ENCODE data around the gene LRRK2. TPM values are rescaled to one million over a fixed set of nuclear protein-coding genes. Genes with fewer than 3 reads are reported as not detected.
A peak's percentile ranks its signal among the peaks of the same experiment; 100 is the strongest.
"Not testable (repeated sequence)": the region's sequence is repeated elsewhere in the genome, so short reads cannot be mapped to it uniquely, and the experiment has no call there.

The LRRK2 gene
- total RNA-seq, 1 donor from 2014 or later, result 25.2 TPM

GRCh38 chr12:40248585-40249297, 23.9 kb downstream of the LRRK2 start:
- DNase-seq, result no peak

GRCh38 chr12:40250652-40251051, 25.9 kb downstream of the LRRK2 start:
- not testable (repeated sequence) for DNase-seq

- no peak for DNase-seq
Observed at GRCh38 chr12:40253936-40254335, 29.1 kb downstream of the LRRK2 start.

GRCh38 chr12:40254455-40255085, 29.8 kb downstream of the LRRK2 start:
- no peak for DNase-seq

DNA sequence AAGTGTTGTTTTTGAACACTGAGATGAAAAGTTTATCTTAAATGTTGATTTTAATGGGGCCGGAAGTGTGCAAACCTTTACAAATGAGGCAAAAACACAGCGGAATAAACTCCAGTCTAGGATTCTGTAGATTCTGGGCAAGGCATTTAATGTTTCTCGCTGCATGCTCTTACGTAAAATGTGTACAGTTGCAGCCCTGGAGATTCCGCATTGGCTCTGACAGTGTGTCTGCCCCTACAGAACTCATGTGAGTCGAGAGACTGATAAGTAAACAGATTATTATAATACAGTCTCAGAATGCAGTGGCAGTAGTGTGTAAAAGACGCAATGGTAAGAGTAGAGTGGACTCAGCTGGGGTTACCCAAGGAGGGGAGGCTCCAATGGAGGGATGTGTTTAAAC, 33.6 kb downstream of the LRRK2 start:
- DNase-seq, result no peak

- DNase-seq, result no peak
Observed at GRCh38 chr12:40261937-40262336, 37.1 kb downstream of the LRRK2 start.

- DNase-seq, result no peak
Observed at GRCh38 chr12:40262657-40263056, 37.9 kb downstream of the LRRK2 start.

DNA sequence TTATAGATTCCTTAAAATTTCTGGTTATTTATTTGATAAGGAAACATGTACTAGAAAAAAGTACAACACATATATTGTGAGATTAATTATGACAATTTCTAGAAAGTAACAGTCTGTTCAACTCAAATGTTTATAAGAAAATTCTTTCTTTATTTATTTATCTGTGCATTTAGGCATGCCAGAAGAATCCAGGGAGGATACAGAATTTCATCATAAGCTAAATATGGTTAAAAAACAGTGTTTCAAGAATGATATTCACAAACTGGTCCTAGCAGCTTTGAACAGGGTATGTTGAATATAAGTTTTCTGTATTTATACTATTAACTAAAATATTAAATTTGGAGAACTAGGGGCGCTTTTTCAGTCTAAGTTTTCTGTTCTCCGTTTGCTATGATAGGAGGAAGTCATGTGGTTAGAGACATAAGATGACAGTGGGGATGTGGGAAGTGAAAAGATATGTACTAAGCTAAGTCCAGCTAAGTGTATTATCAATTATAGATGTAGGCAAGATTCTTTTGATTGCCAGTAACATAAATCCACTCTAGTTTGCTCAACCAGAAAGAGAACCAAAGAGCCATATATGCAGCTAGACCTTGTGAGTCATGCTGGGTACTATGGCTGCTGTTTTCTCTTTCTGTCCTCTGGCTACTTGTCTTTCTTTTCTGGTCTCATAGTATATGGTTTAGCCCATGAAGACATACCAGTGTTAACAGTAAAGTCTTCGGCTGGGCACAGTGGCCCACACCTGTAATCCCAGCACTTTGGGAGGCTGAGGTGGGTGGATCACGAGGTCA, 39.0 kb downstream of the LRRK2 start:
- DNase-seq, result no peak

GRCh38 chr12:40271981-40272664, 47.3 kb downstream of the LRRK2 start:
- no peak for DNase-seq

- no peak for DNase-seq
Observed at GRCh38 chr12:40281791-40282364, 57.1 kb downstream of the LRRK2 start.

DNA sequence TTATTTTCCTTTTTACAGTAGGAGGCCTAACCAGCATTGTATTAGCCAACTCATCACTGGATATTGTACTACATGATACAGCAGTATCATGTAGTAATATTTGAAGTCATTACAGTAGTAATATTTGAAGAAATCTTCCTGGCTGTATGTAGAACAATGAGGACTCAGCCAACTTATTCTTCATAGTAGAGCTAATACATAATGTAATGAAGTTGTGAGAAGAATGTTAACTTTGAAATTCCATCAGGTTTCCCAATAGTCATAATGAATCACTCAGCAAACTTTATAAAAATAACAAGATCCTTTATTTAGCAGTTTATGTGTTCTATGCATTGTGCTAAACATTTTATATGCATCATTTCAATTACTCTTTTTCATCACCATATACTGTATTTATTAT, 61.8 kb downstream of the LRRK2 start:
- no peak for DNase-seq

GRCh38 chr12:40287369-40287975, 62.7 kb downstream of the LRRK2 start:
- DNase-seq, result no peak

DNA sequence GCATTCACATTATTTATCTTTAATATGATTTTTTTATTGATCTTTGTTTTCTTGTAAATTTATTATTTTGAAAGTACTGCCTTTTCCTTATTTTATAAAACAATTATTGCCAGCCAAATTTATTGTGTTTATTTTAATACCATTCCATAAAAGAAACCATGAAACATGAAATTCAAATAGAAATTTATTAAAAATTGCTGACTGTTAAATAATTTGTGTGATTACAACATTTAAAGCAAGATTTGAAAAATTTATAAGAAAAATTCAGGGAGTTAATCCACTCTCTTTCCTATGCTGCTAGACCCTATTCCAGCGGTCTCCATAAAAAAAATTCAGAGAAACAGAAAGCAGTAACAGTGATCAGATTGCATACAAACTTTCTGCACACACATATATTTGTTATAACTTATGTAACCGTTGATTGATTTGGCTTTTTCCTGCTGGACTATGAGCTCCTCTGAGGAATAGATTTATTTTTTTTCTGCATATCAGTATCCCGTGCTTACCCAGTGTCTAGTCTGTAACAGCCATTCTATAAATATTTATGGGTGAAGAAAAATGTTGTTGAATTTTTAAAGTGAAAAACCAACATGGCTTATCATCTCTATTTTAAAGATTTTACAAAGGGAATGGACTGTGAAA, 68.1 kb downstream of the LRRK2 start:
- DNase-seq, result no peak

DNA sequence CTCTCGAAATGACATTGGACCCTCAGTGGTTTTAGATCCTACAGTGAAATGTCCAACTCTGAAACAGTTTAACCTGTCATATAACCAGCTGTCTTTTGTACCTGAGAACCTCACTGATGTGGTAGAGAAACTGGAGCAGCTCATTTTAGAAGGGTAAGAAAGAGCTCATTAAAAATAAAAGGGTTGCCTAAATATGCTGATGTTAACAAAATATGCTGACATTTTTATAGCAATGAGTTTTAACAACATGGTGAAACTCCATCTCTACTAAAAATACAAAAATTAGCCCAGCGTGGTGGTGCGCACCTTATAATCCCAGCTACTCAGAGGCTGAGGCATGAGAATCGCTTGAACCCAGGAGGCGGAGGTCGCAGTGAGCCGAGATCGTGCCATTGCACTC, 73.5 kb downstream of the LRRK2 start:
- no peak for DNase-seq

DNA sequence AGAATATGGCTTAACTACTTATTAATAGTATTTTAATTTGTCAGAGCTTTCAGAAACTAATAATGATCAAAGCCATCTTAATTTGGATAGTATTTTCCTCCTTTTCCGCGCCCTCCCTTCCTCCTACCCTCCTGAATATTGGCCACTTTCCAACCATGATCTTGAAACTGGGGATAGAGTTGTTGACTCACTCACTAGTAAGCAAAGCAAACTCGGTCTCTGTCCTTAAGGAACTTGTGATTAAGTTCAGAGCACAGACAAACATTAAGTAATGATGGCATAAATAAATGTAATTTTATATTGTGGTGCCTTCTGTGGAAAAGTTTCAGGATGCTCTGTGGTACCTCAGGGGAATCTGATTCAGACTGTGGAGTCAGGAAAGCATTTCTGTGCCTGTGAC, 75.7 kb downstream of the LRRK2 start:
- DNase-seq, result no peak

DNA sequence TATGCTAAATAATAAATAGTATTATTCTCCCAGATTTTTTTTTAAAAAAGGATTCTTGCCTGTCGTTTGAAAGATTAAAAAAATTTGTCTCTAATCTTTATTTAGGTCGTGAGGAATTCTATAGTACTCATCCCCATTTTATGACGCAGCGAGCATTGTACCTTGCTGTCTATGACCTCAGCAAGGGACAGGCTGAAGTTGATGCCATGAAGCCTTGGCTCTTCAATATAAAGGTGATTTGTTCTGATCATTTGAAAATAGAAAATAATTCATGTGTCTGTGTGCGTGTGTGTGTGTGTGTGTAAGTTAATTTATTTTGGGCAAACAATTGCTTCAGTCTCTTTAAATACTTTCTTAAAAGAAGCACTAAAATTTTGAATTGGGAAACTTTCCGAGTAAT, 84.2 kb downstream of the LRRK2 start:
- DNase-seq, result no peak

- peak; percentile 34 for DNase-seq
Observed at GRCh38 chr12:40310211-40310610, 85.4 kb downstream of the LRRK2 start.

DNA sequence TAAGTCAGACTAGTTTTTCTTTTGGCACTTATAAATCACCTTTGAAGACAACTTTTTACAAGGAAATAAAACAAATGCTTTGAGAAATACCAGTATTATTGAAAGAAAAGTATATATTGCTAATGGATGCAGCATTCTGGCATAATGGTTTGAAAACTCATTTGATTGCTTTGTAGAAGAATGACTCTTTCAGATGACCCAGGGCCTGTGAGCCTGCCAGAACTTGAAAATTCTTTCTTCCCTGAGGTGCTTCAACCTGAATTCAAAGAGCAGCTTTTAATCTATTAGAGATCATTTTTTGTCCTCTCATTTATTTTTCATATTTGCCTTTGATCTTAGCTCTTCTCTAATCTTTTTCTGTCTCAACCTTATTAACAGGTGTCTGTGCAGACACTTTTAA, 87.4 kb downstream of the LRRK2 start:
- DNase-seq, result no peak

- peak; percentile 40 for DNase-seq
Observed at GRCh38 chr12:40312982-40313576, 88.3 kb downstream of the LRRK2 start.

GRCh38 chr12:40313928-40314327, 89.1 kb downstream of the LRRK2 start:
- no peak for DNase-seq

- DNase-seq, result no peak
Observed at GRCh38 chr12:40314927-40315326, 90.1 kb downstream of the LRRK2 start.

Measured in tongue (tissue), 2 donors.